ENCODE measurements around the gene PSKH1.
A peak's percentile ranks its signal among the peaks of the same experiment; 100 is the strongest.

Gene PSKH1

GRCh38 chr16:67942510-67943255, 49.6 kb downstream of the PSKH1 start:
- no peak for DNase-seq

- DNase-seq: no peak
Measured at GRCh38 chr16:67943256-67943618, 50.2 kb downstream of the PSKH1 start.

- DNase-seq: no peak
Measured at GRCh38 chr16:67943619-67944504, 50.8 kb downstream of the PSKH1 start, which contains the start of gene LCAT. LCAT (minus strand) TSS chr16:67944120; CDS start chr16:67944101, 19 bp downstream.

- no peak for DNase-seq
Measured at GRCh38 chr16:67944690-67945391, 51.8 kb downstream of the PSKH1 start.

GRCh38 chr16:67945392-67945933, 52.4 kb downstream of the PSKH1 start:
- no peak for DNase-seq

- DNase-seq: no peak
Measured at GRCh38 chr16:67946128-67946569, 53.1 kb downstream of the PSKH1 start.

GRCh38 chr16:67946966-67947558, 54.0 kb downstream of the PSKH1 start:
- DNase-seq: no peak

- DNase-seq: no peak
Measured at GRCh38 chr16:67948015-67948414, 55.0 kb downstream of the PSKH1 start.

- DNase-seq: no peak
Measured at GRCh38 chr16:67949645-67950044, 56.6 kb downstream of the PSKH1 start.

GRCh38 chr16:67950335-67950843, 57.3 kb downstream of the PSKH1 start:
- no peak for DNase-seq

GRCh38 chr16:67951485-67951884, 58.4 kb downstream of the PSKH1 start:
- no peak for DNase-seq

- DNase-seq: no peak
Measured at GRCh38 chr16:67953641-67954375, 60.8 kb downstream of the PSKH1 start.

GRCh38 chr16:67954421-67955196, 61.6 kb downstream of the PSKH1 start:
- no peak for DNase-seq

GRCh38 chr16:67957622-67958021, 64.6 kb downstream of the PSKH1 start:
- no peak for DNase-seq

- peak; percentile 81 for DNase-seq
Measured at GRCh38 chr16:67959536-67960329, 66.7 kb downstream of the PSKH1 start.

- DNase-seq: no peak
Measured at GRCh38 chr16:67961551-67961957, 68.5 kb downstream of the PSKH1 start.

- no peak for DNase-seq
Measured at GRCh38 chr16:67962135-67962534, 69.1 kb downstream of the PSKH1 start.

GRCh38 chr16:67963292-67963661, 70.2 kb downstream of the PSKH1 start:
- DNase-seq: no peak

GRCh38 chr16:67963662-67964321, 70.7 kb downstream of the PSKH1 start:
- DNase-seq: no peak

All from HCEC 1CT (cell line).